EL (cell line): Measurements from ENCODE around the gene BPIFA1.

ENCODE experiments used
- DNase-seq: peaks from one replicate; pipeline ENCODE4 v3.0.0-alpha.2; 2016

BPIFA1 gene

DNA sequence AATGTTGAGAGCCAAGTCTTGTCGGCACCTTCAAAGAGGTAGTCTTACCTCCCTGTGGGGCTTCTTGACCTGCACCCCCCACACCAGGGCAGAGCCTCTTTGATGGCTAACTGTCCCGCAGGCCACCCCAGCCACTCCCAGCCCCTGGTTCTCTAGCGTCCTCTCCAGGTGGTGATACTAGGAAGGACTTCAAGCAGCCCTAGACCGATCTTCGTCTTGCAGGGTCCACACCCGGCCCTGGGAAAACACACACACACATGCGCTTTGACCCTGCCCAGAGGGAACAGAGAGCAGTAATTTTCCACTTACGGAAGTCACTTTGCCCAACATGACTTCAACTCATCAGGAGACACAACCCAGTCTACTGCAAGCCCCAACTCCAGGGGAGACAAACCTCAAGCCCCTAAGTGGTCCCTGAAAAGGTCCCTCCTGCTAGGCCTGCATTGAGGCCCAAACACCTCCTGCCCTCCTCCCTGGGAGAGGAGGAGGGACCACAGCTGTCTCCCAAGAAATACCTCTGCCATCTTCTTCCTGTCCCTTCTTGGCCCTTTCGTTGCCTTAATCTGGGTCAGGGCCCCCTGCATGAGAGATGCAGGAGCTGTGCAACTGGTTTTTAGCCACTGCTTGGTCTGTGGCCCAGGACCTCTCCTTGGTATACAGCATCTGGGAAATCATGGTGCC, 44.3 kb downstream of the BPIFA1 start:
- no peak for DNase-seq

GRCh38 chr20:33280775-33281174, 45.0 kb downstream of the BPIFA1 start:
- no peak for DNase-seq

- DNase-seq: no peak
These were observed 45.9 kb downstream of the BPIFA1 start for GRCh38 chr20:33281550-33282146.

GRCh38 chr20:33282196-33282934, 46.6 kb downstream of the BPIFA1 start:
- DNase-seq: no peak

DNA sequence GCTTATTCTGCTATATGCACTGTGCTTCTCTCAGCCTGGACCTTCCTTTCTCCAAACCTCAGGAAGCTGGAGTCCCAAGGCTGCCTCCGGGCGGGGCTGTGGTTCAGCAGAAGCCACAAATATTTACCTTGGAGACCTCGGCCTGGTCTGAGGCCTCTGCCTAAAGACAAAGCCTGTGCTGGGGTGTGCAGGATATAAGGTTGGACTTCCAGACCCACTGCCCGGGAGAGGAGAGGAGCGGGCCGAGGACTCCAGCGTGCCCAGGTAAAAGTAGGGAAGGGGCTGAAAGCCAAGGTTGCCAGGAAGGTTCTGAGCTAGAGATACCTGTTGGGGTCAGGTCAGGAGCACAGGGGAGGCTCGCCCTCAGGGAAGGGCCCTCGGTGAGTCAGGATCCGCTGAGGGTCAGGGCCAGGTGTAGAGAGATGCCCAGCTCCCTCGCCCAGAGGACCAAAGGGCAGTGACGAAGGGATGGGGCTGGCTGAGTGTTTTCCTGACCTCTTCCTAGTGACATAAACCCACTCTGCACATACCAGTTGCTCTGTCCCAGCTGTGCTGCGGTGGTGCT, 47.3 kb downstream of the BPIFA1 start, which contains the start of gene BPIFB1:
Gene BPIFB1, plus strand, starts transcription at position 224 of the 565 bp plus-strand sequence. CDS start 2,860 bp downstream, outside the sequence.
- DNase-seq: no peak

DNA sequence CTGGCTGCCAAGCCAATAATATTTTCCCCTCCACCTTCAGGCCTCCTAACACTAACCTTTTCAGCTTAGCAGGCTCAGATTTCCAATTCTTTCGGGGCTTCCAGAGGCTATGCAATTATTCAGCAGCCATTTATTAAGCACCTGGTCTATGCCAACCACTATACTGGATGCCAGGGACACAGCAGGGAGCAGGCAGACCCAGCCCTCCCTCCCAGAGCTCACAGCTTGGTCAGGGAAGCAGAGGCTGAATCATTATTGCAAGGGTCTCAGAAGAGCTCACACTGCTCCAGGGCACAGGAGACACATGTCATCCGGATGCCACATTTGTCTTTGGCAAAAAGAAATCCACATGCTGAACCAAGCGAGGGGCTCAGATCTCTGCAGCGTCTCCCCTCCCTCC, 48.5 kb downstream of the BPIFA1 start:
- DNase-seq: no peak

- no peak for DNase-seq
These were observed 49.1 kb downstream of the BPIFA1 start for GRCh38 chr20:33284937-33285336.

GRCh38 chr20:33285861-33286495, 50.2 kb downstream of the BPIFA1 start:
- no peak for DNase-seq

- DNase-seq: no peak
These were observed 52.1 kb downstream of the BPIFA1 start for GRCh38 chr20:33287884-33288283.

DNA sequence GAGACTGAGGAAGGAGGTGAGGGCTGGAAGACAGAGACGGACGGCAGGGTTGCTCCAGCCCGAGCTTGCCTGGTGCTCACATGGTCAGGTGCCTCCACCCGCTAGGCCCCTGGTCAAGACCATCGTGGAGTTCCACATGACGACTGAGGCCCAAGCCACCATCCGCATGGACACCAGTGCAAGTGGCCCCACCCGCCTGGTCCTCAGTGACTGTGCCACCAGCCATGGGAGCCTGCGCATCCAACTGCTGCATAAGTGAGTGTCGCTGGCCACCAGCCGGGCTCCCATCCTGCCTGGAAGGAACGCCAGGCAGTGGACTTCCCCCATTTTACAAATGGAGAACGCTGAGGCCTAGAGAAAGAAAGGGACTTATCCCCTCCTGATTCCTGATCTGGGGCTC, 55.1 kb downstream of the BPIFA1 start:
- DNase-seq: no peak

- no peak for DNase-seq
These were observed 55.6 kb downstream of the BPIFA1 start for GRCh38 chr20:33291416-33291815.

- DNase-seq: peak; percentile 29
These were observed 56.1 kb downstream of the BPIFA1 start for GRCh38 chr20:33291830-33292355.
